Caco-2 (cell line): ENCODE data around the gene NCK1. TPM values are rescaled to one million over a fixed set of nuclear protein-coding genes. Genes with fewer than 3 reads are reported as not detected.

Experiments
- BruUV-seq: library from RNA; stranded (reverse); fragments of 400-500 nt; replicated peaks from 2 replicates; lab custom pipeline; 2021; lab: Mats Ljungman, UMichigan
- CTCF ChIA-PET: fragments of 300-600 bp; sonication (Branson Sonifier 250); formaldehyde crosslinking; loops from one replicate; lab custom pipeline; 2022; ENCODE audit warnings: antibody characterized with exemption; lab: Charles Lee
- POLR2A ChIA-PET: fragments of 300-600 bp; sonication (Branson Sonifier 250); formaldehyde crosslinking; loops from one replicate; lab custom pipeline; 2022; ENCODE audit warnings: antibody characterized with exemption; lab: Charles Lee
- DNase-seq, 2 experiments: peaks; one replicate each; pipeline versions ENCODE4 v3.0.0 to v3.0.0-alpha.2; 2020 to 2022
- H3K27me3 ChIP-seq: replicated peaks from 2 replicates; pipeline ENCODE4 v1.6.0; 2011; ENCODE audit warnings: low read length; ENCODE audit not compliant: control insufficient read depth, insufficient read depth
- H3K36me3 ChIP-seq: 2 replicates; pipeline ENCODE4 v1.5.1; 2011; ENCODE audit warnings: low read length; ENCODE audit not compliant: control insufficient read depth, insufficient read depth
- H3K4me1 ChIP-seq: fragments of 250-450 bp; sonication (Bioruptor Pico); 2 replicates; pipeline ENCODE4 v1.5.1; 2020; ENCODE audit warnings: mild to moderate bottlenecking
- H3K4me3 ChIP-seq: 2 replicates; pipeline ENCODE4 v1.5.1; 2011; ENCODE audit warnings: low read depth, mild to moderate bottlenecking, control low read depth, low read length
- H3K9me3 ChIP-seq: fragments of 250-450 bp; sonication (Bioruptor Pico); 2 replicates; pipeline ENCODE4 v1.5.1; 2020; ENCODE audit warnings: mild to moderate bottlenecking, moderate library complexity
- H3K27ac Mint-ChIP-seq: one replicate; pipeline ENCODE4 v1.8.0; 2022; ENCODE audit warnings: mixed read lengths; ENCODE audit not compliant: unreplicated experiment
- H3K27me3 Mint-ChIP-seq: one replicate; pipeline ENCODE4 v1.8.0; 2022; ENCODE audit warnings: mixed read lengths; ENCODE audit not compliant: insufficient read depth, unreplicated experiment
- H3K36me3 Mint-ChIP-seq: one replicate; pipeline ENCODE4 v1.8.0; 2022; ENCODE audit warnings: mild to moderate bottlenecking, mixed read lengths; ENCODE audit not compliant: insufficient read depth, unreplicated experiment
- H3K4me1 Mint-ChIP-seq: one replicate; pipeline ENCODE4 v1.8.0; 2022; ENCODE audit warnings: low read depth, mixed read lengths; ENCODE audit not compliant: unreplicated experiment
- H3K4me3 Mint-ChIP-seq: one replicate; pipeline ENCODE4 v1.8.0; 2022; ENCODE audit warnings: mild to moderate bottlenecking, moderate library complexity, mixed read lengths; ENCODE audit not compliant: unreplicated experiment
- H3K9me3 Mint-ChIP-seq: one replicate; pipeline ENCODE4 v1.8.0; 2022; ENCODE audit warnings: mixed read lengths; ENCODE audit not compliant: unreplicated experiment
- intact Hi-C: fragments of 100-400 bp; cut with micrococcal nuclease; formaldehyde crosslinking; loops from one replicate; pipeline ENCODE4 v1.10.0; 2022; ENCODE audit not compliant: unreplicated experiment
- total RNA-seq: library from RNA; stranded (reverse); gene quantifications from 2 replicates; pipeline ENCODE4 v1.2.3, GENCODE V29; 2022
- TF ChIP-seq, protein P1 (sequence below), 2 experiments: fragments of 200-600 bp in 1 of 2; IDR thresholded peaks; 1 replicate in 1 of 2; 2 replicates in 1 of 2; pipeline versions ENCODE4 v1.5.1 to v1.8.0; 2011 to 2022; ENCODE audit warnings: antibody characterized with exemption in 1 of 2, control low read depth in 1 of 2, inconsistent platforms in 1 of 2, low read depth in 1 of 2, low read length in 1 of 2, mild to moderate bottlenecking in 1 of 2, moderate library complexity in 1 of 2; ENCODE audit not compliant: insufficient read depth in 1 of 2, severe bottlenecking in 1 of 2, unreplicated experiment in 1 of 2

NCK1 gene
- total RNA-seq, 1 experiment from 2014 or later, result 37.3 TPM

DNA sequence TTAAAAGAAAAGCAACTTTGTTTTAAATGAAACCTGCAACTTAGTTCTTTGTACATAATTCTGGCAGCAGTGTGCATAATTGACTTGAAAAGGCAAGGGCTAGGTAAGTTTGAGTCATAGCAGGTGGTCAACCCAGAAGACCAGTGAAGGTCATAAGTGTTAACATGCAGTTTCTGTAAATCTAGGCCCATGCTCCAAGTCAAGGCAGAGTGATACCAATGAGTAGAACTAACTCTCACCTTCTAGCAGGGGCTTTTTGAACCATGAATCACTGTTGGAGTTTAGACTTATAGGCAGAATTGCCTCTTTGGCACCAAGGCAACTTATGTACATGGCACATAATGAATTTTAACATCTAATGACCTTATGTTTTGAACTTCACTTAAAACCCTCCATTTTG, 66.2 kb downstream of the NCK1 start:
- no TSS peak for BruUV-seq
- Mint-ChIP-seq H3K4me1 (peaks cover 7% of the 10 kb centered on the region), H3K9me3 (no peaks in the 10 kb centered on the region), H3K36me3 (peaks cover 12% of the 10 kb centered on the region), H3K27ac (no peak overlapping the region), H3K27me3 (no peaks in the 10 kb centered on the region), H3K4me3 (no peak overlapping the region)
- Histone ChIP-seq H3K4me3 (no peak overlapping the region), H3K27me3 (no peaks in the 10 kb centered on the region), H3K9me3 (no peaks in the 10 kb centered on the region), H3K4me1 (no peaks in the 10 kb centered on the region), H3K36me3 (no peaks in the 10 kb centered on the region)
- DNase-seq, result no peak
- TF ChIP-seq, protein P1, sequence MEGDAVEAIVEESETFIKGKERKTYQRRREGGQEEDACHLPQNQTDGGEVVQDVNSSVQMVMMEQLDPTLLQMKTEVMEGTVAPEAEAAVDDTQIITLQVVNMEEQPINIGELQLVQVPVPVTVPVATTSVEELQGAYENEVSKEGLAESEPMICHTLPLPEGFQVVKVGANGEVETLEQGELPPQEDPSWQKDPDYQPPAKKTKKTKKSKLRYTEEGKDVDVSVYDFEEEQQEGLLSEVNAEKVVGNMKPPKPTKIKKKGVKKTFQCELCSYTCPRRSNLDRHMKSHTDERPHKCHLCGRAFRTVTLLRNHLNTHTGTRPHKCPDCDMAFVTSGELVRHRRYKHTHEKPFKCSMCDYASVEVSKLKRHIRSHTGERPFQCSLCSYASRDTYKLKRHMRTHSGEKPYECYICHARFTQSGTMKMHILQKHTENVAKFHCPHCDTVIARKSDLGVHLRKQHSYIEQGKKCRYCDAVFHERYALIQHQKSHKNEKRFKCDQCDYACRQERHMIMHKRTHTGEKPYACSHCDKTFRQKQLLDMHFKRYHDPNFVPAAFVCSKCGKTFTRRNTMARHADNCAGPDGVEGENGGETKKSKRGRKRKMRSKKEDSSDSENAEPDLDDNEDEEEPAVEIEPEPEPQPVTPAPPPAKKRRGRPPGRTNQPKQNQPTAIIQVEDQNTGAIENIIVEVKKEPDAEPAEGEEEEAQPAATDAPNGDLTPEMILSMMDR (IDR thresholded peaks at IDR 0.05; ENCODE audit: insufficient read depth in 1 of 2, low read depth in 1 of 2, low read length in 1 of 2, severe bottlenecking in 1 of 2, unreplicated experiment in 1 of 2), result no peak
- ChIA-PET POLR2A (no interaction called here), CTCF (no interaction called here)
- intact Hi-C loops, result no loop called here

DNA sequence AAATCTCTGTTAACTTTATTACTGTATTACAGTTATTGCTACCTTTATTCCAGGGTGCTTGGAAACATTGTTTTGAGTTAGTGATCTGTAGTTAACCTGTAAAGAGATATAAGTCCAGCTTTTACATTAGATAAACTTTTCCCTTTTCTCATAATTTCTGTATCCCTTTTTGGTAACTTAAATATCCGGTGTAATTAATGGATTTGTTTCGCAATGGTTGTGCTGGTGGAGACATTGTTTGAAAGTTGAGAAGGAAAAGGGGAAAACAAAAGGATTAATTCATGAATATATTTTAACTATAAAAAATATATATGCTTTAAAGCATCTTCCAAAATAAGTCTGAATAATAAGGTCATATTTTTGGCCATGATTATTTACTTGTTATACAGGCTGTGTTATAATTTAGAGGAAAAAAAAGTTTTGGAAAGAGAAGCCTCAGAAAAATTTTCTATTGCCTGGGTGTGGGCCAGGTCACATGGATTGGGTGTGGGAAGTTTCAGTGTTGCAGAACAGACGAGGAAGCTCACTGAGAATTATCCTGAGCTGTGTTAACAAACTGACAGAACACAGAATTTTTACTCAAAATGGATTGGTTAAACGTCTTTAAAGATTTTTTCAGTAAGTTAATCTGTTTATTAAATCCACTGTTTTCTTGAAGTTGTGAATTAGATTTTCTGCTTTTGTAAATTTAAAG, 68.1 kb downstream of the NCK1 start:
- H3K27me3 Mint-ChIP-seq, result no peaks in the 10 kb centered on the region
- ChIA-PET POLR2A (no interaction called here), CTCF (no interaction called here)
- Histone ChIP-seq H3K9me3 (no peaks in the 10 kb centered on the region), H3K4me1 (no peaks in the 10 kb centered on the region), H3K36me3 (no peaks in the 10 kb centered on the region), H3K27me3 (no peaks in the 10 kb centered on the region), H3K4me3 (no peak overlapping the region)
- intact Hi-C loops, result no loop called here
- H3K4me1 Mint-ChIP-seq, result peaks cover 7% of the 10 kb centered on the region
- H3K36me3 Mint-ChIP-seq, result peaks cover 26% of the 10 kb centered on the region
- no peak overlapping the region for H3K4me3 Mint-ChIP-seq
- DNase-seq, result no peak
- H3K27ac Mint-ChIP-seq, result no peak overlapping the region
- TF ChIP-seq, protein P1 (IDR thresholded peaks at IDR 0.05; ENCODE audit: insufficient read depth in 1 of 2, low read depth in 1 of 2, low read length in 1 of 2, severe bottlenecking in 1 of 2, unreplicated experiment in 1 of 2), result no peak
- TSS peak; percentile 16 for BruUV-seq
- no peaks in the 10 kb centered on the region for H3K9me3 Mint-ChIP-seq

DNA sequence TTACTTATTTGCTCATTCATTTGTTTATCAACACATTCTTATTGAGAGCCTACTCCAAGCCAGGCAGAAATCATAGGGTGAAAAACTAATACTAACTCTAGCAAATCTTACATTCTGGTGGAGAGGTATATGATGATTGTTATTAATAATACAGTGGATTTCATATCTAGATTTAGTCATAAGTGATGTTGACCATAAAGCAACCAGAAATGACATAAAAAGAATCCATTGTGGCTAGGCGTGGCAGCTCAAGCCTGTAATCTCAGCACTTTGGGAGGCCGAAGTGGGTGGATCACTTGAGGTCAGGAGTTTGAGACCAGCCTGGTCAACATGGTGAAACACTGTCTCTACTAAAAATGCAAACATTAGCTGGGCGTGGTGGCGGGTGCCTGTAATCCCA, 69.6 kb downstream of the NCK1 start:
- H3K4me3 Mint-ChIP-seq, result no peak overlapping the region
- no peaks in the 10 kb centered on the region for H3K9me3 ChIP-seq
- H3K27me3 Mint-ChIP-seq, result no peaks in the 10 kb centered on the region
- H3K27ac Mint-ChIP-seq, result no peak overlapping the region
- DNase-seq, result no peak
- H3K9me3 Mint-ChIP-seq, result no peaks in the 10 kb centered on the region
- H3K4me1 Mint-ChIP-seq, result peaks cover 7% of the 10 kb centered on the region
- H3K4me3 ChIP-seq, result no peak overlapping the region
- BruUV-seq, result no TSS peak
- intact Hi-C loops, result no loop called here
- POLR2A ChIA-PET, result no interaction called here
- H3K27me3 ChIP-seq, result no peaks in the 10 kb centered on the region
- no peaks in the 10 kb centered on the region for H3K36me3 ChIP-seq
- TF ChIP-seq, protein P1 (IDR thresholded peaks at IDR 0.05; ENCODE audit: insufficient read depth in 1 of 2, low read depth in 1 of 2, low read length in 1 of 2, severe bottlenecking in 1 of 2, unreplicated experiment in 1 of 2), result no peak
- H3K4me1 ChIP-seq, result no peaks in the 10 kb centered on the region
- H3K36me3 Mint-ChIP-seq, result peaks cover 41% of the 10 kb centered on the region
- CTCF ChIA-PET, result no interaction called here
